ENCODE measurements around the gene MAB21L3. TPM values are rescaled to one million over a fixed set of nuclear protein-coding genes. Genes with fewer than 3 reads are reported as not detected.

The MAB21L3 gene
- total and polyA plus RNA-seq, 2 experiments from 2014 or later, result not detected

DNA sequence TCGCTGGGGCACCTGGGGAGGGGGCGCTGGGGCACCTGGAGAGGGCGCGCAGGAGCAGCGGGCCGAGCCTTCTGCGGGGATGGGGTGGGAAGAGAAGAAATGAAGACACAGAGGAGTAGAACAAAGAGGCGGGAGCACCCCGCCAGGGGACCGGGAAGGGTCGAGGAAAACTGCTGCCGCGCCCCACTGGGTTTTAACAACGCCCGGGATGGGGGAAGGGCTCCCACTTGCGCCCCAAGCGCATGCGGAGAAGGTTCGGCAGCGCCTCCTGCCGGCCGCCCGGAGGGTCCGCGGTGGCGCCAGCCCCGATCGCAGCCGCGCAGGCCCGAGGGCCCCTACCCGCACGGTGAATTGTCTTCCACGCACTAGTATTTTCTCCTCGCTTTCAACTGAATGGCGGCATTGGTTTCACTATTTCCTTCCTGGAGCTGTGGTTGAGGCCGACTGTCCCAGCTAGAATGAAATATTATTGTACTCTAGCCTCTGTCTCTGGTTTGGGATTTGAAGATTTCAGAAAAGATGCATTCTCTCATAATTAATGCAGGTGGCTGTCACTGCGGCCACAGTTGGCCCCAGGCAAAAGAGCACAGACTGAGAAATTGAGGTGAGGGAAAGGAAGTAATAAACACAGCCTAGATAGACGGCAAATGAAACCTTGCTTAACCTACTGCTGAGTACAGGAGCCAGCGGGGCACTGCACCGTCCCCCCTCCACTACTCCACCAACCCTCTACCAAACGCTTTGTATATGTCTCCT lies 57.3 kb downstream of the MAB21L3 start:
- Histone ChIP-seq H4K20me1 (replicated peaks; ENCODE audit: insufficient read depth) (no peaks in the 10 kb centered on the region; the same call in 1 of the 2 replicates), H3K4me2 (peak overlapping the region; percentile 93), H3K9me2 (ENCODE audit: insufficient read depth) (no peaks in the 10 kb centered on the region; the same call in 1 of the 2 replicates), H3F3A (replicated peaks; ENCODE audit: low read depth) (no peaks in the 10 kb centered on the region), H3K27me3 (ENCODE audit: insufficient read depth) (peaks cover 26% of the 10 kb centered on the region), H3K79me2 (replicated peaks; ENCODE audit: insufficient read depth) (no peaks in the 10 kb centered on the region), H3K4me1 (ENCODE audit: insufficient read depth) (peaks cover 12% of the 10 kb centered on the region), H2AFZ (peak overlapping the region; percentile 100), H3K36me3 (ENCODE audit: insufficient read depth) (no peaks in the 10 kb centered on the region), H3K27ac (ENCODE audit: low read depth) (no peak overlapping the region), H3K4me3 (peak overlapping the region; percentile 87)
- Mint-ChIP-seq H3K27me3 (ENCODE audit: insufficient read depth, low read depth, poor library complexity) (peaks cover 14% of the 10 kb centered on the region), H3K4me1 (peaks cover 17% of the 10 kb centered on the region), H3K4me3 (peak overlapping the region; percentile 82), H3K9me3 (no peaks in the 10 kb centered on the region), H3K36me3 (ENCODE audit: low read depth) (no peaks in the 10 kb centered on the region), H3K27ac (no peak overlapping the region)
- ATAC-seq (peak; percentile 89), DNase-seq (ENCODE audit: low spot score) (peak; percentile 89)
- TF ChIP-seq POLR2AphosphoS5 (IDR thresholded peaks at IDR 0.05; ENCODE audit: low read depth) (0 out of 2 replicates have a peak, but pooled peaks have one; percentile 14), NANOG (IDR thresholded peaks at IDR 0.05; ENCODE audit: borderline replicate concordance) (no peak), CREB1 (CRISPR knock-in tag; IDR thresholded peaks at IDR 0.05; ENCODE audit: low read depth) (0 out of 2 replicates have a peak, but pooled peaks have one; percentile 13), CTCF (conservative IDR thresholded peaks at IDR 0.05; ENCODE audit: low read depth in 2 of 2) (peak; percentile 74 to 79)
- TF ChIP-seq, protein P1, sequence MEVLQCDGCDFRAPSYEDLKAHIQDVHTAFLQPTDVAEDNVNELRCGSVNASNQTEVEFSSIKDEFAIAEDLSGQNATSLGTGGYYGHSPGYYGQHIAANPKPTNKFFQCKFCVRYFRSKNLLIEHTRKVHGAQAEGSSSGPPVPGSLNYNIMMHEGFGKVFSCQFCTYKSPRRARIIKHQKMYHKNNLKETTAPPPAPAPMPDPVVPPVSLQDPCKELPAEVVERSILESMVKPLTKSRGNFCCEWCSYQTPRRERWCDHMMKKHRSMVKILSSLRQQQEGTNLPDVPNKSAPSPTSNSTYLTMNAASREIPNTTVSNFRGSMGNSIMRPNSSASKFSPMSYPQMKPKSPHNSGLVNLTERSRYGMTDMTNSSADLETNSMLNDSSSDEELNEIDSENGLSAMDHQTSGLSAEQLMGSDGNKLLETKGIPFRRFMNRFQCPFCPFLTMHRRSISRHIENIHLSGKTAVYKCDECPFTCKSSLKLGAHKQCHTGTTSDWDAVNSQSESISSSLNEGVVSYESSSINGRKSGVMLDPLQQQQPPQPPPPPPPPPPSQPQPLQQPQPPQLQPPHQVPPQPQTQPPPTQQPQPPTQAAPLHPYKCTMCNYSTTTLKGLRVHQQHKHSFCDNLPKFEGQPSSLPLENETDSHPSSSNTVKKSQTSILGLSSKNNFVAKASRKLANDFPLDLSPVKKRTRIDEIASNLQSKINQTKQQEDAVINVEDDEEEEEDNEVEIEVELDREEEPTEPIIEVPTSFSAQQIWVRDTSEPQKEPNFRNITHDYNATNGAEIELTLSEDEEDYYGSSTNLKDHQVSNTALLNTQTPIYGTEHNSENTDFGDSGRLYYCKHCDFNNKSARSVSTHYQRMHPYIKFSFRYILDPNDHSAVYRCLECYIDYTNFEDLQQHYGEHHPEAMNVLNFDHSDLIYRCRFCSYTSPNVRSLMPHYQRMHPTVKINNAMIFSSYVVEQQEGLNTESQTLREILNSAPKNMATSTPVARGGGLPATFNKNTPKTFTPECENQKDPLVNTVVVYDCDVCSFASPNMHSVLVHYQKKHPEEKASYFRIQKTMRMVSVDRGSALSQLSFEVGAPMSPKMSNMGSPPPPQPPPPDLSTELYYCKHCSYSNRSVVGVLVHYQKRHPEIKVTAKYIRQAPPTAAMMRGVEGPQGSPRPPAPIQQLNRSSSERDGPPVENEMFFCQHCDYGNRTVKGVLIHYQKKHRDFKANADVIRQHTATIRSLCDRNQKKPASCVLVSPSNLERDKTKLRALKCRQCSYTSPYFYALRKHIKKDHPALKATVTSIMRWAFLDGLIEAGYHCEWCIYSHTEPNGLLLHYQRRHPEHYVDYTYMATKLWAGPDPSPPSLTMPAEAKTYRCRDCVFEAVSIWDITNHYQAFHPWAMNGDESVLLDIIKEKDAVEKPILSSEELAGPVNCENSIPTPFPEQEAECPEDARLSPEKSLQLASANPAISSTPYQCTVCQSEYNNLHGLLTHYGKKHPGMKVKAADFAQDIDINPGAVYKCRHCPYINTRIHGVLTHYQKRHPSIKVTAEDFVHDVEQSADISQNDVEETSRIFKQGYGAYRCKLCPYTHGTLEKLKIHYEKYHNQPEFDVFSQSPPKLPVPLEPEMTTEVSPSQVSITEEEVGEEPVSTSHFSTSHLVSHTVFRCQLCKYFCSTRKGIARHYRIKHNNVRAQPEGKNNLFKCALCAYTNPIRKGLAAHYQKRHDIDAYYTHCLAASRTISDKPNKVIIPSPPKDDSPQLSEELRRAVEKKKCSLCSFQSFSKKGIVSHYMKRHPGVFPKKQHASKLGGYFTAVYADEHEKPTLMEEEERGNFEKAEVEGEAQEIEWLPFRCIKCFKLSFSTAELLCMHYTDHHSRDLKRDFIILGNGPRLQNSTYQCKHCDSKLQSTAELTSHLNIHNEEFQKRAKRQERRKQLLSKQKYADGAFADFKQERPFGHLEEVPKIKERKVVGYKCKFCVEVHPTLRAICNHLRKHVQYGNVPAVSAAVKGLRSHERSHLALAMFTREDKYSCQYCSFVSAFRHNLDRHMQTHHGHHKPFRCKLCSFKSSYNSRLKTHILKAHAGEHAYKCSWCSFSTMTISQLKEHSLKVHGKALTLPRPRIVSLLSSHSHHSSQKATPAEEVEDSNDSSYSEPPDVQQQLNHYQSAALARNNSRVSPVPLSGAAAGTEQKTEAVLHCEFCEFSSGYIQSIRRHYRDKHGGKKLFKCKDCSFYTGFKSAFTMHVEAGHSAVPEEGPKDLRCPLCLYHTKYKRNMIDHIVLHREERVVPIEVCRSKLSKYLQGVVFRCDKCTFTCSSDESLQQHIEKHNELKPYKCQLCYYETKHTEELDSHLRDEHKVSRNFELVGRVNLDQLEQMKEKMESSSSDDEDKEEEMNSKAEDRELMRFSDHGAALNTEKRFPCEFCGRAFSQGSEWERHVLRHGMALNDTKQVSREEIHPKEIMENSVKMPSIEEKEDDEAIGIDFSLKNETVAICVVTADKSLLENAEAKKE (CRISPR knock-in tag; IDR thresholded peaks at IDR 0.05), result no peak
- TF ChIP-seq, protein P2, sequence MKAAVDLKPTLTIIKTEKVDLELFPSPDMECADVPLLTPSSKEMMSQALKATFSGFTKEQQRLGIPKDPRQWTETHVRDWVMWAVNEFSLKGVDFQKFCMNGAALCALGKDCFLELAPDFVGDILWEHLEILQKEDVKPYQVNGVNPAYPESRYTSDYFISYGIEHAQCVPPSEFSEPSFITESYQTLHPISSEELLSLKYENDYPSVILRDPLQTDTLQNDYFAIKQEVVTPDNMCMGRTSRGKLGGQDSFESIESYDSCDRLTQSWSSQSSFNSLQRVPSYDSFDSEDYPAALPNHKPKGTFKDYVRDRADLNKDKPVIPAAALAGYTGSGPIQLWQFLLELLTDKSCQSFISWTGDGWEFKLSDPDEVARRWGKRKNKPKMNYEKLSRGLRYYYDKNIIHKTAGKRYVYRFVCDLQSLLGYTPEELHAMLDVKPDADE (IDR thresholded peaks at IDR 0.05), result no peak

Data from GM23338 (cell line).